ENCODE data around the gene SGMS2. TPM values are rescaled to one million over a fixed set of nuclear protein-coding genes. Genes with fewer than 3 reads are reported as not detected.

SGMS2 gene
- total RNA-seq, 1 donor from 2014 or later, result 89.0 TPM

DNA sequence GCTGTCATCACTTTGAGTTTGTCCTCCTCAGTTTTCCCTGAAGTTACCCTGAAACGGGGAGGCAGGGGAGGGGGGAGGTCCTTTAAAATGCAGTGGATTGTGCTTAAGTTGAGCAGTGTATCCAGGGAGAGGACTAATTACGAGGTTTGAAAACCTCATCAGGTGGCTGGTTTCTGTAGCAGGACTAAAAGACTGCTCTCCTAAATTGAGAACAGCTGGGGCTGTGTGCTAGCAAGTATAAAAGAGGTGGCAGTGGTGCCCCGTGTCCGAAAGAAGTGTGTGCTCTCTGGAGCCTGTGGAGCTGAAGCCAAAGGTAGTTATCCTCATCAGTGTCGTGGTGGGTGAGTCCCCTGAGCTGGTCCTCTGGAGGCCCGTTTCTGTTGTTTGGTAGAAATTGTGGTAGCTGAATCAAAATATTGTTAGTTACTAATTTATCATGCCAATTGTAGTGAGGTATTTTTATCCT is 69.4 kb downstream of the SGMS2 start:
- Histone ChIP-seq H3K27me3 (ENCODE audit: low read depth) (no peaks in the 10 kb centered on the region), H3K4me1 (peaks cover 10% of the 10 kb centered on the region), H3K36me3 (no peaks in the 10 kb centered on the region), H3K4me3 (no peak overlapping the region), H3K9me3 (no peaks in the 10 kb centered on the region), H3K27ac (no peak overlapping the region)
- TF ChIP-seq, protein P1, sequence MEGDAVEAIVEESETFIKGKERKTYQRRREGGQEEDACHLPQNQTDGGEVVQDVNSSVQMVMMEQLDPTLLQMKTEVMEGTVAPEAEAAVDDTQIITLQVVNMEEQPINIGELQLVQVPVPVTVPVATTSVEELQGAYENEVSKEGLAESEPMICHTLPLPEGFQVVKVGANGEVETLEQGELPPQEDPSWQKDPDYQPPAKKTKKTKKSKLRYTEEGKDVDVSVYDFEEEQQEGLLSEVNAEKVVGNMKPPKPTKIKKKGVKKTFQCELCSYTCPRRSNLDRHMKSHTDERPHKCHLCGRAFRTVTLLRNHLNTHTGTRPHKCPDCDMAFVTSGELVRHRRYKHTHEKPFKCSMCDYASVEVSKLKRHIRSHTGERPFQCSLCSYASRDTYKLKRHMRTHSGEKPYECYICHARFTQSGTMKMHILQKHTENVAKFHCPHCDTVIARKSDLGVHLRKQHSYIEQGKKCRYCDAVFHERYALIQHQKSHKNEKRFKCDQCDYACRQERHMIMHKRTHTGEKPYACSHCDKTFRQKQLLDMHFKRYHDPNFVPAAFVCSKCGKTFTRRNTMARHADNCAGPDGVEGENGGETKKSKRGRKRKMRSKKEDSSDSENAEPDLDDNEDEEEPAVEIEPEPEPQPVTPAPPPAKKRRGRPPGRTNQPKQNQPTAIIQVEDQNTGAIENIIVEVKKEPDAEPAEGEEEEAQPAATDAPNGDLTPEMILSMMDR (IDR thresholded peaks at IDR 0.05), result no peak
- DNase-seq, result no peak
- no peak for ATAC-seq
- intact Hi-C loops (cut with DNase I), result no loop called here

DNA sequence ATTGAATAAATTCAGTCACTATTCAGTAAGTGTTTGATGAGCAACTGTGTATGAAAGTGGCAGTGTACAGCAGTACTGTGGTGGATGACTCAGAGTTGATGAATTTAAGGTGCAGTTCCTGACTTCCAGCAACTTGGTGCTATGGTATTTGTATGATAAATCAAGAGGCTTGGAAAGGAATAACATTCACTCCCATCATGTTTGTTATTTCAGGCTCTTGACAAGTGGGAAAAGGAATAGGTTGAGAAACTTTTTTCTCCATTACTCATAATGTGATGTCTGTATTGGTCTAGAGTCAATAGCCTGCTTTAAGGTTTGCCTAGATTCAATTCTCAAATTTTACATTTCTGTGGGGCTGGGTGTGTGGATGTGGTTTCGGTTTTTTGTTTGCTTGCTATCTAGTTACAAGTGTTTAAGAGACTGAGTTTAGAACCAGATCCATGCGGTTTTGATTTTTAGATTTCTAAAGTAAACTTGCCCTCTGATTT is 71.5 kb downstream of the SGMS2 start:
- DNase-seq, result no peak
- intact Hi-C loops (cut with DNase I), result no loop called here
- H3K36me3 ChIP-seq, result peaks cover 6% of the 10 kb centered on the region
- TF ChIP-seq, protein P1 (IDR thresholded peaks at IDR 0.05), result no peak
- peak overlapping the region; percentile 31 for H3K27ac ChIP-seq
- no peak overlapping the region for H3K4me3 ChIP-seq
- peak; percentile 91 to 95 for ATAC-seq
- H3K9me3 ChIP-seq, result no peaks in the 10 kb centered on the region
- peaks cover 10% of the 10 kb centered on the region for H3K4me1 ChIP-seq
- H3K27me3 ChIP-seq (ENCODE audit: low read depth), result no peaks in the 10 kb centered on the region

DNA sequence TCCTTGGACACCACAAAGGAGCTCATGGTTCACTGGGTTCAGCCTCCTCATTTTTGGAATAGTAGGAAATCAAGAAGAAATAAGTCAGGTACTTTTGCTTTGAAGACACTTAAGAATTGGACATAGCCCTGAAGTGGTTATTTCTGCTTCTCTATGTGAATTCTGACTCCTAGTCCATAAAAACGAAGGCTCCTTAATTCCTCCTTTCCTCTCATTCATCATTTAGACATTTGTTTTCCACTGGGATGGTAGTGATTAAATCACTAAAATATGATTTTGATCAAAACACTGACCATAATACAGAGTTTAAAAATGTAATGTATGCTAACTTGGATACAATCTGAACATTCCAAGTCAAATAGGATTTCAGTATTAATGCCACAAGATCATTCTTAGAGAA is 71.9 kb downstream of the SGMS2 start:
- peak overlapping the region; percentile 31 for H3K27ac ChIP-seq
- H3K9me3 ChIP-seq, result no peaks in the 10 kb centered on the region
- H3K27me3 ChIP-seq (ENCODE audit: low read depth), result no peaks in the 10 kb centered on the region
- intact Hi-C loops (cut with DNase I), result no loop called here
- peaks cover 10% of the 10 kb centered on the region for H3K4me1 ChIP-seq
- no peak overlapping the region for H3K4me3 ChIP-seq
- TF ChIP-seq, protein P1 (IDR thresholded peaks at IDR 0.05), result no peak
- DNase-seq, result no peak
- H3K36me3 ChIP-seq, result peaks cover 6% of the 10 kb centered on the region
- ATAC-seq, result no peak

DNA sequence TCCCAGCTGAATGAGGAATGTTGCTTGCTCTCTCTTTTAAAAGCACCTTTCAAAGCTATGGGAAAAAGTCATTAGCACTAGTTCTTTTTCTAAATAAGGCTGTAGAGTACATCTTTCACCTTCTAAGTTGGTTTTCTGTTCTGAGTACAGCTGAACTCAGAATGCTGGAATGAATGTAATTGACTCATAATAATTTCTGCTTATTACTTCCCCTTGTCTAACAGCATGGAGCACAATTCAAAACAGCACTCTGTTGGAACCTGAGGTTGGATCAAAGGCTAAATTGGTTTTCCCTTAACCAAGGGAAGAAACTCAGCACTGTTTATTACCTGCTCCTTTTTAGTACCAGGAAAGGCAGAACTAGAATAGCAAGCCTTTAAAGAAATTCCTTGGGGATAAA is 73.1 kb downstream of the SGMS2 start:
- TF ChIP-seq, protein P1 (IDR thresholded peaks at IDR 0.05), result no peak
- no peaks in the 10 kb centered on the region for H3K9me3 ChIP-seq

DNA sequence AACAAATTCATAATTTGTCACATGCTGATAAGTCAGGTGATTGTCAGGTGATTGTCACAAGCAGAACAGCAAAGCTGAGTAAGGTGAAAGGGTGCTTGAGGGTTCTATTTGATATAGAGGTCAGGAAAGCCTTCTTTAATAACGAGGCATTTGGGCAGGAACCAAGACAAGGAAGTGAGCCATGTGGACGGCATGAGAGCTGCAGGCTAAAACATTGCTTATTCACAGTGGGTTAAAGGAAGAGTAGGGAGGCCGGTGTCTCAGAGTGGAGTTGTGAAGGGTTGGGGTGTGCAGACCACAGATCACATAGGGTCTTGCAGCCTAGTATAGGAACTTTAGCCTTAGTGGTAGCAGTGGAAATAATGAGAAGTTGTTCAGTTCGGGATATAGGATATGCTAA is 75.3 kb downstream of the SGMS2 start:
- DNase-seq, result no peak
- Histone ChIP-seq H3K4me3 (no peak overlapping the region), H3K27me3 (ENCODE audit: low read depth) (no peaks in the 10 kb centered on the region), H3K4me1 (peaks cover 10% of the 10 kb centered on the region), H3K36me3 (peaks cover 14% of the 10 kb centered on the region), H3K27ac (no peak overlapping the region), H3K9me3 (no peaks in the 10 kb centered on the region)
- no peak for ATAC-seq
- intact Hi-C loops (cut with DNase I), result no loop called here
- TF ChIP-seq, protein P1 (IDR thresholded peaks at IDR 0.05), result no peak

More for the DNA sequence above, 73.1 kb downstream of the SGMS2 start:
- no peaks in the 10 kb centered on the region for H3K27me3 ChIP-seq (ENCODE audit: low read depth)
- intact Hi-C loops (cut with DNase I), result no loop called here
- H3K4me1 ChIP-seq, result peaks cover 10% of the 10 kb centered on the region
- peaks cover 10% of the 10 kb centered on the region for H3K36me3 ChIP-seq
- no peak overlapping the region for H3K27ac ChIP-seq
- no peak overlapping the region for H3K4me3 ChIP-seq
- no peak for DNase-seq
- no peak for ATAC-seq

All from lower lobe of right lung (tissue), 2 donors.